Subcutaneous adipose tissue (tissue), 4 donors: ENCODE measurements around the gene APPL2. TPM values are rescaled to one million over a fixed set of nuclear protein-coding genes. Genes with fewer than 3 reads are reported as not detected.

Experiments used
- CTCF ChIP-seq: fragments of 450-650 bp; IDR thresholded peaks from one replicate; pipeline ENCODE4 v1.5.1; 2016; ENCODE audit warnings: low read depth, mild to moderate bottlenecking, control low read depth, antibody characterized with exemption, moderate library complexity
- total RNA-seq, 4 donors: library from RNA; depleted of rRNA; stranded (reverse); fragments of >200 nt; gene quantifications; one replicate each; pipeline ENCODE4 v1.1.0, GENCODE V29; 2016

APPL2 gene
- total RNA-seq, 4 donors from 2014 or later = 64.6 to 127 (median 94.1) TPM

- TF ChIP-seq CTCF = no peak
Observed at GRCh38 chr12:105167346-105167745, 68.6 kb downstream of the APPL2 start.

- no peak for TF ChIP-seq CTCF
Observed at GRCh38 chr12:105166736-105167135, 69.2 kb downstream of the APPL2 start.

- no peak for TF ChIP-seq CTCF
Observed at GRCh38 chr12:105164068-105164467, 71.9 kb downstream of the APPL2 start.

GRCh38 chr12:105162174-105162573 lies 73.8 kb downstream of the APPL2 start:
- no peak for TF ChIP-seq CTCF

- no peak for TF ChIP-seq CTCF
Observed at GRCh38 chr12:105158876-105159275, 77.1 kb downstream of the APPL2 start.

GRCh38 chr12:105157606-105158005 lies 78.4 kb downstream of the APPL2 start:
- TF ChIP-seq CTCF = no peak

- TF ChIP-seq CTCF = no peak
Observed at GRCh38 chr12:105156260-105156659, 79.7 kb downstream of the APPL2 start.
